IMR-90 (cell line): Measurements from ENCODE around the gene KLHL42. TPM values are rescaled to one million over a fixed set of nuclear protein-coding genes. Genes with fewer than 3 reads are reported as not detected.

Source experiments
- ATAC-seq: fragments of 200-7000 bp; cut with Tn5 transposase; 2 replicates; pipeline ENCODE4 v1.9.1; 2020; ENCODE audit warnings: low read depth, mild to moderate bottlenecking, moderate library complexity
- BruUV-seq: library from RNA; stranded (reverse); fragments of 400-500 nt; replicated peaks from 2 replicates; lab custom pipeline; 2021; lab: Mats Ljungman, UMichigan
- CTCF ChIA-PET: fragments of 300-600 bp; formaldehyde crosslinking; extraction: SDS; loops from one replicate; lab custom pipeline; 2021; ENCODE audit warnings: antibody characterized with exemption; lab: Yijun Ruan, JAX
- POLR2A ChIA-PET: fragments of 300-600 bp; sonication (Branson Sonifier 250); formaldehyde crosslinking; loops from one replicate; lab custom pipeline; 2022; ENCODE audit warnings: antibody characterized with exemption; ENCODE audit not compliant: unreplicated experiment; lab: Charles Lee
- DNase-seq: peaks from one replicate; pipeline ENCODE4 v3.0.0; 2013
- H2AFZ ChIP-seq: replicated peaks from 2 replicates; pipeline ENCODE3; 2013; ENCODE audit warnings: low read length, mild to moderate bottlenecking; ENCODE audit not compliant: poor library complexity
- H2AK5ac ChIP-seq: 2 replicates; pipeline ENCODE4 v1.6.1; 2013; ENCODE audit warnings: low read depth, low read length, inconsistent platforms
- H2AK9ac ChIP-seq: replicated peaks from 2 replicates; pipeline ENCODE3; 2013; ENCODE audit warnings: mild to moderate bottlenecking, low read depth, low read length, moderate library complexity; ENCODE audit not compliant: poor library complexity
- H2BK120ac ChIP-seq: 2 replicates; pipeline ENCODE4 v1.6.1; 2013; ENCODE audit warnings: low read depth, low read length, inconsistent platforms
- H2BK15ac ChIP-seq: 3 replicates; pipeline ENCODE4 v1.6.1; 2013; ENCODE audit warnings: low read depth, low read length, inconsistent platforms
- H2BK20ac ChIP-seq: 2 replicates; pipeline ENCODE4 v1.6.1; 2013; ENCODE audit warnings: low read depth, mild to moderate bottlenecking, inconsistent platforms, low read length, moderate library complexity
- H2BK5ac ChIP-seq: 2 replicates; pipeline ENCODE4 v1.6.1; 2013; ENCODE audit warnings: mild to moderate bottlenecking, low read depth, low read length, inconsistent platforms; ENCODE audit not compliant: poor library complexity, severe bottlenecking
- H3K14ac ChIP-seq: replicated peaks from 2 replicates; pipeline ENCODE4 v1.6.1; 2013; ENCODE audit warnings: low read depth, low read length, inconsistent platforms
- H3K18ac ChIP-seq: 2 replicates; pipeline ENCODE4 v1.6.1; 2013; ENCODE audit warnings: low read depth, low read length, control low read depth
- H3K23ac ChIP-seq: 2 replicates; pipeline ENCODE4 v1.6.1; 2013; ENCODE audit warnings: low read depth, low read length, inconsistent platforms
- H3K27ac ChIP-seq: 2 replicates; pipeline ENCODE4 v1.5.1; 2013; ENCODE audit warnings: mild to moderate bottlenecking, control low read depth, low read length; ENCODE audit not compliant: insufficient read depth
- H3K27me3 ChIP-seq: 2 replicates; pipeline ENCODE4 v1.6.1; 2013; ENCODE audit warnings: low read length; ENCODE audit not compliant: control insufficient read depth, insufficient read depth
- H3K36me3 ChIP-seq: 2 replicates; pipeline ENCODE4 v1.6.1; 2013; ENCODE audit warnings: low read length, mixed read lengths; ENCODE audit not compliant: control insufficient read depth, insufficient read depth
- H3K4ac ChIP-seq: 2 replicates; pipeline ENCODE4 v1.6.1; 2013; ENCODE audit warnings: low read depth, low read length, inconsistent platforms
- H3K4me1 ChIP-seq: 2 replicates; pipeline ENCODE4 v1.6.1; 2013; ENCODE audit warnings: low read length, mixed read lengths; ENCODE audit not compliant: control insufficient read depth, insufficient read depth
- H3K4me2 ChIP-seq: 2 replicates; pipeline ENCODE4 v1.6.1; 2013; ENCODE audit warnings: low read depth, mild to moderate bottlenecking, control low read depth, low read length, moderate library complexity
- H3K4me3 ChIP-seq: 2 replicates; pipeline ENCODE4 v1.5.1; 2013; ENCODE audit warnings: low read depth, mild to moderate bottlenecking, control low read depth, low read length, moderate library complexity; ENCODE audit not compliant: insufficient read depth
- H3K56ac ChIP-seq: 2 replicates; pipeline ENCODE4 v1.6.1; 2013; ENCODE audit warnings: low read length, inconsistent platforms; ENCODE audit not compliant: insufficient read depth; ENCODE audit errors: extremely low read depth
- H3K79me1 ChIP-seq, 2 experiments: 2 replicates each; pipeline ENCODE4 v1.6.1; 2013; ENCODE audit warnings: low read length in 2 of 2, inconsistent platforms in 1 of 2, low read depth in 1 of 2
- H3K9ac ChIP-seq: 2 replicates; pipeline ENCODE4 v1.6.1; 2013; ENCODE audit warnings: low read depth, low read length, control low read depth
- H3K9me1 ChIP-seq: 2 replicates; pipeline ENCODE4 v1.6.1; 2013; ENCODE audit warnings: low read length, inconsistent platforms; ENCODE audit not compliant: insufficient read depth
- H3K9me3 ChIP-seq: 2 replicates; pipeline ENCODE4 v1.6.1; 2013; ENCODE audit warnings: low read length; ENCODE audit not compliant: control insufficient read depth, insufficient read depth
- H4K20me1 ChIP-seq: 2 replicates; pipeline ENCODE4 v1.6.1; 2013; ENCODE audit warnings: low read length, inconsistent platforms; ENCODE audit not compliant: insufficient read depth
- H4K5ac ChIP-seq: 2 replicates; pipeline ENCODE4 v1.6.1; 2013; ENCODE audit warnings: mild to moderate bottlenecking, low read depth, low read length, control low read depth
- H4K8ac ChIP-seq, 2 experiments: 2 replicates each; pipeline ENCODE4 v1.6.1; 2013; ENCODE audit warnings: low read depth in 2 of 2, low read length in 2 of 2, control low read depth in 1 of 2, inconsistent platforms in 1 of 2
- H4K91ac ChIP-seq: 2 replicates; pipeline ENCODE4 v1.6.1; 2013; ENCODE audit warnings: low read depth, low read length, inconsistent platforms; ENCODE audit not compliant: insufficient read depth
- FOS ChIP-seq: fragments of 150-350 bp; IDR thresholded peaks from 2 replicates; pipeline ENCODE4 v1.6.1; 2016; ENCODE audit warnings: low read depth, low read length
- WGBS, 2 experiments: methylation state at CpG; one replicate each; pipeline versions ENCODE4 v1.1.5 to v1.1.7; 2013; ENCODE audit warnings: missing lambda C conversion rate in 2 of 2; ENCODE audit not compliant: insufficient read length in 1 of 2; ENCODE audit errors: extremely low coverage in 2 of 2; 5-methylcytosine and 5-hydroxymethylcytosine counted together
- dilution Hi-C: fragments of 300-500 bp; cut with HindIII; formaldehyde crosslinking; loops from one replicate; pipeline ENCODE4 v1.14.3; 2018; ENCODE audit warnings: low sequenced_read_pairs; ENCODE audit not compliant: unreplicated experiment
- in situ Hi-C: fragments of 300-500 bp; cut with MboI; formaldehyde crosslinking; loops from 3 replicates; pipeline ENCODE4 v1.14.3; 2019; ENCODE audit warnings: low sequenced_read_pairs, inconsistent platforms, mixed read lengths
- intact Hi-C: fragments of 100-400 bp; cut with micrococcal nuclease; formaldehyde crosslinking; loops from 2 replicates; pipeline ENCODE4 v1.10.0; 2022
- polyA plus RNA-seq, 3 experiments: library from polyadenylated mRNA; depleted of rRNA; stranded (reverse); fragments of >200 nt; gene quantifications; 2 replicates each; pipeline ENCODE4 v1.2.3, GENCODE V29; 2012; ENCODE audit warnings: low replicate concordance in 1 of 3
- total RNA-seq: library from RNA; depleted of rRNA; stranded (reverse); fragments of >200 nt; gene quantifications from 2 replicates; pipeline ENCODE4 v1.2.3, GENCODE V29; 2012
- TF ChIP-seq, protein P1 (sequence below): fragments of 150-350 bp; IDR thresholded peaks from 2 replicates; pipeline ENCODE4 v1.6.1; 2017; ENCODE audit warnings: mild to moderate bottlenecking, antibody characterized with exemption, low read length, low read depth
- TF ChIP-seq, protein P2 (sequence below): fragments of 150-350 bp; IDR thresholded peaks from 2 replicates; pipeline ENCODE4 v1.6.1; 2016; ENCODE audit warnings: low read depth, mild to moderate bottlenecking, low read length, moderate library complexity, borderline replicate concordance

Gene KLHL42
- total and polyA plus RNA-seq, 2 of the 4 experiments (the other 2 are of a cell fraction), result 16.7 to 28.3 TPM

DNA sequence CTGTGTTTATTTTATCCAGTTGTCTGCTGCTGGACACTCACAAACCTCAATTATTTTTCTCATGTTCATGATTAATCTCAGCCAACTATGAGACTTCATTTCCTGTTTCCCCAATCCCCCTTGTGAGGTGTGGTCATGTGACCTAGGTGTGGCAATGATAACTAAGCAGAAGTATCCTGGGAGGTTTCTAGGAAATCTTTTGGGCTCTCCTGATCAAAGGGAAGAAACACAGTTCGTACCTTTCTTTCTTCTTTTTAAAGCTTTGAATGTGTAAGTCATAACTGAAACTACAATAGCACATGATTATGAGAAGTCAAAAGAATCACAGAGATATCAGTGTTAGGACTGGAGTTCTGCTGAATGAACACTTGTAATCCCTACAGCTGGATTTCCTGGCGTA lies 34.4 kb downstream of the KLHL42 start:
- H4K5ac ChIP-seq, result no peak overlapping the region
- ATAC-seq, result no peak
- H4K8ac ChIP-seq, result no peak overlapping the region
- H3K27me3 ChIP-seq, result no peaks in the 10 kb centered on the region
- H3K9ac ChIP-seq, result no peak overlapping the region
- no peak overlapping the region for H2BK20ac ChIP-seq
- H4K20me1 ChIP-seq, result no peaks in the 10 kb centered on the region
- no peak overlapping the region for H2BK120ac ChIP-seq
- ChIA-PET POLR2A (no interaction called here), CTCF (no interaction called here)
- H3K79me1 ChIP-seq, result no peaks in the 10 kb centered on the region
- no TSS peak for BruUV-seq
- no peak for DNase-seq
- H3K4me2 ChIP-seq, result no peak overlapping the region
- TF ChIP-seq, protein P1, sequence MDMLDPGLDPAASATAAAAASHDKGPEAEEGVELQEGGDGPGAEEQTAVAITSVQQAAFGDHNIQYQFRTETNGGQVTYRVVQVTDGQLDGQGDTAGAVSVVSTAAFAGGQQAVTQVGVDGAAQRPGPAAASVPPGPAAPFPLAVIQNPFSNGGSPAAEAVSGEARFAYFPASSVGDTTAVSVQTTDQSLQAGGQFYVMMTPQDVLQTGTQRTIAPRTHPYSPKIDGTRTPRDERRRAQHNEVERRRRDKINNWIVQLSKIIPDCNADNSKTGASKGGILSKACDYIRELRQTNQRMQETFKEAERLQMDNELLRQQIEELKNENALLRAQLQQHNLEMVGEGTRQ, result peak; percentile 29; the same call in 1 of the 2 replicates
- TF ChIP-seq, protein P2, sequence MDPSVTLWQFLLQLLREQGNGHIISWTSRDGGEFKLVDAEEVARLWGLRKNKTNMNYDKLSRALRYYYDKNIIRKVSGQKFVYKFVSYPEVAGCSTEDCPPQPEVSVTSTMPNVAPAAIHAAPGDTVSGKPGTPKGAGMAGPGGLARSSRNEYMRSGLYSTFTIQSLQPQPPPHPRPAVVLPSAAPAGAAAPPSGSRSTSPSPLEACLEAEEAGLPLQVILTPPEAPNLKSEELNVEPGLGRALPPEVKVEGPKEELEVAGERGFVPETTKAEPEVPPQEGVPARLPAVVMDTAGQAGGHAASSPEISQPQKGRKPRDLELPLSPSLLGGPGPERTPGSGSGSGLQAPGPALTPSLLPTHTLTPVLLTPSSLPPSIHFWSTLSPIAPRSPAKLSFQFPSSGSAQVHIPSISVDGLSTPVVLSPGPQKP, result no peak
- TF ChIP-seq FOS, result no peak
- H3K4me1 ChIP-seq, result peaks cover 9% of the 10 kb centered on the region
- no peak overlapping the region for H2BK15ac ChIP-seq
- WGBS, 2 experiments, result no CpG with 5 or more reads among the region's 2 CpGs
- H3K56ac ChIP-seq, result no peak overlapping the region
- no peak overlapping the region for H3K23ac ChIP-seq
- H2BK5ac ChIP-seq, result no peak overlapping the region
- H3K27ac ChIP-seq, result no peak overlapping the region
- no peak overlapping the region for H4K91ac ChIP-seq
- no peak overlapping the region for H3K4me3 ChIP-seq
- H3K9me3 ChIP-seq, result no peaks in the 10 kb centered on the region
- H2AFZ ChIP-seq, result no peak overlapping the region
- intact Hi-C loops (no loop called here), dilution Hi-C loops (no loop called here), in situ Hi-C loops (no loop called here)
- no peak overlapping the region for H2AK5ac ChIP-seq
- H3K9me1 ChIP-seq, result no peaks in the 10 kb centered on the region
- H3K36me3 ChIP-seq, result no peaks in the 10 kb centered on the region
- no peak overlapping the region for H3K18ac ChIP-seq
- no peak overlapping the region for H3K4ac ChIP-seq
- H2AK9ac ChIP-seq, result no peak overlapping the region
- H3K14ac ChIP-seq, result no peak overlapping the region
